HFF-Myc (cell line): ENCODE measurements around the gene PPP1R16B.

ENCODE experiments used
- DNase-seq: peaks from one replicate; pipeline ENCODE4 v3.0.0-alpha.2; 2011; ENCODE audit warnings: low read depth; ENCODE audit errors: extremely low read depth
- H3K4me3 ChIP-seq: replicated peaks from 2 replicates; pipeline ENCODE4 v1.5.1; 2011; ENCODE audit warnings: low read depth, mild to moderate bottlenecking, control low read depth, low read length
- CTCF ChIP-seq: IDR thresholded peaks from 2 replicates; pipeline ENCODE4 v1.5.1; 2012; ENCODE audit warnings: mild to moderate bottlenecking, low read depth, low read length, control low read depth; ENCODE audit errors: missing control alignments

The PPP1R16B gene

GRCh38 chr20:38903335-38903734 is 97.8 kb downstream of the PPP1R16B start:
- DNase-seq, result no peak
- TF ChIP-seq CTCF, result no peak
- H3K4me3 ChIP-seq, result no peak overlapping the region

DNA sequence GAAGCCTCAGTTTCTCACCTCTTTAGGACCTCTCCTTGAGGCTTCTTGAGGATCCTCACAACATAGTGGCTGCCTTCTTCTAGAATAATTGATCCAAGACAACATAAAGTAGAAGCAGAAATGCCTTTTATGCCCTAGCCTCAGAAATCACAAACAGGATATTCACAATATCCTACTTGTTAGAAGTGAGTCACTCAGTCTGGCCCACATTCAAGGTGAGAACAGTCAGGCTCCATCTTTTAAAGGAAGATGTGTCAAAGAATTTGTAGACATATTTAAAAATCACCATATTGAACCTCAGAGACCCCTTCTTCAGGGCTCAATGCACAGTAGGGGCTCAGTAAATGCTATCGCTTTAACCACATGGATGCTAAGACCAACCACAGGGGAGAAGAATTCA is 99.9 kb downstream of the PPP1R16B start:
- DNase-seq, result no peak

GRCh38 chr20:38907918-38908677 is 102.6 kb downstream of the PPP1R16B start:
- no peak overlapping the region for H3K4me3 ChIP-seq
- no peak for TF ChIP-seq CTCF
- DNase-seq, result no peak

More for the DNA sequence above, 99.9 kb downstream of the PPP1R16B start:
- H3K4me3 ChIP-seq, result no peak overlapping the region
- no peak for TF ChIP-seq CTCF

DNA sequence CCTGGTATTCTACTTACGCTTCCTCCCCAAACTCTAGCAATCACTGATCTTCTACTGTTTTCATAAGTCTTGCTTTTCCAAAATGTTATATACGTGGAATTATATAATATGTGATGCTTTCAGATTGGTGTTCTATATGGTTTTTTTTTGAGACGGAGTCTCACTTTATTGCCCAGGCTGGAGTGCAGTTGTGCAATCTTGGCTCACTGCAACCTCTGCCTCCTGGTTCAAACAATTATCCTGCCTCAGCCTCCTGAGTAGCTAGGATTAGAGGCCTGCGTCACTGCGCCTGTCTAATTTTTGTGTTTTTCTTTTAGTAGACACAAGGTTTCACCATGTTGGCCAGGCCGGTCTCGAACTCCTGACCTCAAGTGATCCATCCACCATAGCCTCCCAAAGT is 109.9 kb downstream of the PPP1R16B start:
- TF ChIP-seq CTCF, result no peak
- no peak overlapping the region for H3K4me3 ChIP-seq
- DNase-seq, result no peak

- TF ChIP-seq CTCF, result no peak
- no peak for DNase-seq
- no peak overlapping the region for H3K4me3 ChIP-seq
Measured at GRCh38 chr20:38917657-38918056, 112.2 kb downstream of the PPP1R16B start.

GRCh38 chr20:38918172-38918571 is 112.7 kb downstream of the PPP1R16B start:
- no peak for TF ChIP-seq CTCF
- no peak overlapping the region for H3K4me3 ChIP-seq
- no peak for DNase-seq

GRCh38 chr20:38919683-38920082 is 114.2 kb downstream of the PPP1R16B start:
- no peak for TF ChIP-seq CTCF
- no peak for DNase-seq
- H3K4me3 ChIP-seq, result no peak overlapping the region
